NT2/D1 (cell line): Measurements from ENCODE around the gene CABP4.

Experiments used
- DNase-seq: peaks from one replicate; pipeline ENCODE4 v3.0.0-alpha.2; 2011; ENCODE audit warnings: low read depth, low spot score
- H3K27me3 ChIP-seq: 2 replicates; pipeline ENCODE4 v1.6.0; 2011; ENCODE audit warnings: mild to moderate bottlenecking; ENCODE audit not compliant: insufficient read length, insufficient read depth
- H3K36me3 ChIP-seq: 2 replicates; pipeline ENCODE4 v1.6.1; 2011; ENCODE audit warnings: mild to moderate bottlenecking, low read length, mixed read lengths; ENCODE audit not compliant: insufficient read depth, insufficient read length
- H3K4me1 ChIP-seq: 2 replicates; pipeline ENCODE4 v1.5.1; 2011; ENCODE audit not compliant: insufficient read depth, insufficient read length
- H3K4me3 ChIP-seq: 2 replicates; pipeline ENCODE4 v1.5.1; 2011; ENCODE audit warnings: low read depth; ENCODE audit not compliant: insufficient read length
- H3K9ac ChIP-seq: 2 replicates; pipeline ENCODE4 v1.6.0; 2011; ENCODE audit warnings: low read depth; ENCODE audit not compliant: insufficient read length
- H3K9me3 ChIP-seq: 2 replicates; pipeline ENCODE4 v1.5.1; 2011; ENCODE audit warnings: mild to moderate bottlenecking, low read length; ENCODE audit not compliant: insufficient read depth
- SUZ12 ChIP-seq: IDR thresholded peaks from 2 replicates; pipeline ENCODE4 v1.6.1; 2011; ENCODE audit not compliant: insufficient read length, insufficient read depth; ENCODE audit errors: extremely low read depth
- YY1 ChIP-seq: IDR thresholded peaks from 2 replicates; pipeline ENCODE4 v1.6.1; 2011; ENCODE audit not compliant: insufficient read length, insufficient read depth
- ZNF274 ChIP-seq: IDR thresholded peaks from 2 replicates; pipeline ENCODE4 v1.6.1; 2011; ENCODE audit warnings: mild to moderate bottlenecking, low read depth, low read length

The CABP4 gene

GRCh38 chr11:67435031-67435726 lies 20.0 kb upstream of the CABP4 start:
- Histone ChIP-seq H3K27me3 (no peaks in the 10 kb centered on the region), H3K4me3 (no peak overlapping the region), H3K4me1 (peaks cover 50% of the 10 kb centered on the region), H3K9me3 (no peaks in the 10 kb centered on the region), H3K9ac (peak overlapping the region; percentile 72), H3K36me3 (peaks cover 94% of the 10 kb centered on the region)
- no peak for DNase-seq
- TF ChIP-seq ZNF274 (no peak), SUZ12 (no peak), YY1 (no peak)

GRCh38 chr11:67435727-67436458 lies 19.3 kb upstream of the CABP4 start:
- Histone ChIP-seq H3K4me3 (no peak overlapping the region), H3K27me3 (no peaks in the 10 kb centered on the region), H3K9ac (peak overlapping the region; percentile 72), H3K4me1 (peaks cover 50% of the 10 kb centered on the region), H3K36me3 (peaks cover 94% of the 10 kb centered on the region), H3K9me3 (no peaks in the 10 kb centered on the region)
- TF ChIP-seq YY1 (no peak), ZNF274 (no peak), SUZ12 (no peak)
- DNase-seq: no peak

- peak; percentile 90 for DNase-seq
- Histone ChIP-seq H3K36me3 (peaks cover 93% of the 10 kb centered on the region), H3K9me3 (no peaks in the 10 kb centered on the region), H3K27me3 (no peaks in the 10 kb centered on the region), H3K4me3 (no peak overlapping the region), H3K9ac (peak overlapping the region; percentile 84), H3K4me1 (peaks cover 50% of the 10 kb centered on the region)
- TF ChIP-seq YY1 (peak; percentile 31), ZNF274 (no peak)
Observed at GRCh38 chr11:67436459-67437081, 18.6 kb upstream of the CABP4 start.

GRCh38 chr11:67437082-67437808 lies 17.9 kb upstream of the CABP4 start, which contains the start of gene PTPRCAP:
TSS of gene PTPRCAP (minus strand) at chr11:67437682. CDS start at chr11:67437619, 63 bp downstream.
- TF ChIP-seq SUZ12: no peak
- no peak for TF ChIP-seq ZNF274
- TF ChIP-seq YY1: no peak
- no peaks in the 10 kb centered on the region for H3K9me3 ChIP-seq
- H3K9ac ChIP-seq: peak within 1 kb of the TSS; percentile 84
- H3K4me1 ChIP-seq: peaks cover 56% of the 10 kb centered on the region
- no peak for DNase-seq
- peaks cover 93% of the 10 kb centered on the region for H3K36me3 ChIP-seq
- H3K27me3 ChIP-seq: no peaks in the 10 kb centered on the region
- no peak within 1 kb of the TSS for H3K4me3 ChIP-seq

- peaks cover 91% of the 10 kb centered on the region for H3K36me3 ChIP-seq
- no peaks in the 10 kb centered on the region for H3K27me3 ChIP-seq
- peaks cover 61% of the 10 kb centered on the region for H3K4me1 ChIP-seq
- no peaks in the 10 kb centered on the region for H3K9me3 ChIP-seq
- no peak for DNase-seq
- H3K4me3 ChIP-seq: no peak overlapping the region
- peak overlapping the region; percentile 62 for H3K9ac ChIP-seq
- no peak for TF ChIP-seq SUZ12
- TF ChIP-seq ZNF274: no peak
- TF ChIP-seq YY1: no peak
Observed at GRCh38 chr11:67437809-67438157, 17.4 kb upstream of the CABP4 start.

DNA sequence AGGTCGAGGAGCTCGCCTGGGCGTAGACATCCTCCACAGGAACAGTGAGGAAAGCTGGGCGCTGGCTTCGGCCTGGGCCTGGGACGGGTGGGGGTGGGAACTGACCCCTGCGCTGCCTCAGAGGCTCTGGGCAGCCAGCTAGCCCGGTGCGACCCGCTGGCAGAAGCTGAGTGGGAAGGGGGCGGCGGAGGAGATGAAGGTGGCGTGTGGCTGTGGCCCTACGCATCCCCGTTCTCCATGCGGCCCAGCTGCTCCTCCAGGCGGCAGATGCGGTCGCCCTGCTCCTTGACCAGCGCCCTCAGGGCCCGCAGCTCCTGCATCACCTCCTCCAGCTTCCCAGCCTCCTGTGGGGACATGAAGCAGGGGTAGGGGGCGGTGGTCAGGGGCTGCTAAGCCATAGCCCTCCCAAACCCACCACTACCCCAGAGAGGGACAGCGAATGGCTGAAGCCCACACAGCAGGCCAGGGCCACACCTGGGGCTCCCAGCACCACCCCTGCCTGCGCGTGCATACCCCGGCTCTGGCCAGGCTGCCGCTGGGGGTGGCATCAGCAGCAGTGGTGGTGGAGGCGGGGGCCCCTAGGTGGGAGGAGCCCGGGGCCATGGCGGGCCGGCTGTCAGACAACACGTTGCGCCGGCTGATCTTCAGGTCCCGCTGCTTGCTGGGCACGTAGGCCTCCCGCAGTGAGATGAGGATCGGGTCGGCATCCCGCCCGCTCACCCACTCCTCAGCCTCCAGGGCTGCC lies 16.8 kb upstream of the CABP4 start:
- DNase-seq: no peak
- no peaks in the 10 kb centered on the region for H3K9me3 ChIP-seq
- H3K4me3 ChIP-seq: no peak overlapping the region
- TF ChIP-seq SUZ12 (no peak), ZNF274 (no peak), YY1 (no peak)
- no peaks in the 10 kb centered on the region for H3K27me3 ChIP-seq
- H3K9ac ChIP-seq: peak overlapping the region; percentile 33
- peaks cover 63% of the 10 kb centered on the region for H3K4me1 ChIP-seq
- H3K36me3 ChIP-seq: peaks cover 86% of the 10 kb centered on the region
